Measurements from ENCODE around the gene AUH.

AUH gene

DNA sequence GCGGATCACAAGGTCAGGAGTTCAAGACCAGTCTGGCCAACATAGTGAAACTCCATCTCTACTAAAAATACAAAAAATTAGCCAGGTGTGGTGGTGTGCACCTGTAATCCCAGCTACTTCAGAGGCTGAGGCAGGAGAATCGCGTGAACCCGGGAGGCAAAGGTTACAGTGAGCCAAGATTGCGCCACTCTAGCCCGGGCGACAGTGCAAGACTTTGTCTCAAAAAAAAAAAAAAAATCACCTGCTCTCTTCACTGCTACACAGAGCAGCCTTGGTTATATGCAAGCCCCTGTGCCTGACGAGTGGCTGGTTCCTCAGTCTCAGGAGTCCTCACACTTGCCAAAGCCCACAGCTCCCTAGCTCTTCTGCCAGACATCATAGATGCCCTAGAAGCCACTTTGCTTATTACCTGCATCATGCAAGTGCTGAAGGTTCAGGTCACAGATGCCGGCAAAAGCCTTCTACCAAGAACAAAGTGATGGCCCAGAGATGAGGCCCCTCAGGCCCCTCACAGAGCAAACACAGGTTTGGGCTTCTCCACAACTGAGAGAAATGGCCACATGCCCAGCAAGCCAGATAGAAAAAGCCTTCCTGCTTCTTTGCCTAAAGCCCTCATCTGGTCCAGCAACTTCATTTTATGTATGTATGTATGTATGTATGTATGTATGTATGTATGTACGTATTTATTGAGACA, 176.4 kb downstream of the AUH start:
- no peak for DNase-seq

DNA sequence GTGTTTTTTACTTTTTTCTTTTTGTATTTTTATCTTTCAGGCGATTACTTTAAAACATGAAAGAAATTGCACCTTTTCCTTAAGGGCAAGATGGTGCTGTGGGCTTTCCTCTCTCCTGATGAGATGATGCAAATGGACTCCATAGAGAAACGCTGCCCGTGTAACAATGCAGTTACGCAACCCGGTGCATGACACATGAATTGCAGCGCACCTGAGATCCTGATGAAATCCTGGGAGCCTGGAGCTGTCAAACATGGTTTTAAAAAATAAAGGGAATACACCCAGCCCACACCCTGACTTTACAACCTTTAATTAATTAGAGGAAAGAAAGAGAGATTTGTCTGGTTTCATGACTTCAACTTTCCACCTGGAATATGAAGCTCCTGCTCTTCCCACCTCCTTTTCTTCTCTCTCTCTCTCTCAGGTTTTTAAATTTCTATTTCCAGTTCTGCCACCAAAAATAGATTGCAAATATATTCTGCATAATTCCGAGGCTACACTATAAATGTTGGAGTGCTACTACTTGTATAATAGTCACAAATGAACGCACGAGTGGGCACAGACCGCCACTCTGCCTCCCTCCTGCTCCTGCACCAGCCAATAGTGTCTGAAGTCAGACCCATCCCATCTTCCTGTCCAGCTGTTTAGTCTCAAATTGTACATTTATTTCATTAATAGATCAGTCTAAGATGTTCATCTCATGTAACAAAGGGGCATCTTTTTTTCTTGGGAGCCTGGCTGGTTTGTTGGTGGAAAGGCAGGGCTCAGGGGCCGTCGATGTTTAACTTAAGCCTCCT, 179.1 kb downstream of the AUH start:
- no peak for DNase-seq

DNA sequence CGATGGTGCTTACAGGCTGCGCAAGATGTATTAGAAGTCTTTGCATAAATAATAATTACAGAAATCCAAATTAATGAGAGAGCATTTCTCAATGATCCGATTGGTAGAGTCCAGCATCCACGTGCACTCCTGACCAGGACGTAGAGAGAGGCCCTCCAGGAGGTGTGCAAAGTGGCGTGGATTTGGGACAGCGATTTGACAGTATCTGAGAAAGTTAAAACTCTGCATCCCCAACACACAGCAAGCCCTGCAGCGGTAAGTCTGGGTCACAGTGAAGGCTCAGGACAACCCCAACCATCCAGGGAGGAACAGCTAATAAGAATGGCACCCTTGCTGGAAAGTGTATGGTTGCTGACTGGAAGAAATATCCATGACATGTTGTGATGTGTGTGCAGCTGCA, 180.2 kb downstream of the AUH start:
- no peak for DNase-seq

- no peak for DNase-seq
Observed at GRCh38 chr9:91180930-91181268, 180.8 kb downstream of the AUH start.

DNA sequence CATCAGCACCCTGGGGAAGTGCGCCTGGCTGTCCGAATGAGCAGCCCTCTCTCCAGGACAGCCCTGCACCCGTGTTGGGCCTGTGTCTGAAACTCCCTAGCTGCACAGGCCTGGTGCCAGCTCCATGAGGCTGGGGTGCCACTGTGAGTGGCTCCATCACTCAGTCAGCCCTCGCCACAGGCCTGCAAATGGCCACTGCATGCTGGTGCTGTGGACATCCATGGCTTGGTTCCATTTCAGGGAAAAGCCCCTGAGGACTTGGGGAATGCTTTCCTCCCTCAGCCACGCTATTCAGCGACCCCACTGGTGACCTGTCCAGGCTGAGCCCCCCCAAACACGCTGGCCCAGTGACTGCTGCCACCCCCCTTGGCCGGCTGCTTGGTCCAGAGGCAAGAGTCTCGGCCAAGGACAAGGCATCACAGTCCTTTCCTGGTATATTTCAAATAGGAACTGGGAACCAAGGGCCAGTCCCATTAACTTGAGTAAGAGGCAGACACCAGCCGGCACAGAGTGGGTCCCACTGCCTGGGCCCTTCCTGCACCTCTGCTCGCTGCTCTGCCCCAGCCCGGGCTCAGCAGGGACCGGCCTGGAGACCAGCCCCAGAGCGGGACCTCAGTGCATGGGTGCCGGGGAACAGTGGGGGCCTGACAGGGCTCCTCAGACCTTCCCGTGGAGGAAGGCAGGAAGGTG, 181.3 kb downstream of the AUH start:
- DNase-seq: no peak

GRCh38 chr9:91179237-91180138, 182.2 kb downstream of the AUH start:
- DNase-seq: no peak

- no peak for DNase-seq
Observed at GRCh38 chr9:91178281-91179236, 183.2 kb downstream of the AUH start.

- peak; percentile 65 for DNase-seq
Observed at GRCh38 chr9:91177661-91178280, 183.9 kb downstream of the AUH start.

DNA sequence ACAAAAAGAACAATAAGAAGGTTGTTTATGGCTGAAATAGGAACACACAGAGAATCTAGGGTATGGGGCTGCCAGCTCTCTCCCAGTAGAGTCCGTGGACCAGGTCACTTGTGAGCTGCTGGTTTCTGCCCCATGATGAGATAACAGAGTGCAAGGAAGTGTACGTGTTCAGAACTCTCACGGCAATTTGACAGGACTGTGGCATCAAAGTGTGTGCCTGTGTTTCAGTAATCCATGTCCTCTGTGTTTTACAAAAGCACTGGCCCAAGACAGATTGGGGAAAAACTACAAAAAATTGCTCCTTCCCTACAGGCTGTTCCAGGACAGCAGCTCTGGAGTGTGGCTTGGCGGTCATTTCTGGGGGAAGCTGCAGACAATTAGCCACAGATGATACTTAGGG, 184.6 kb downstream of the AUH start:
- no peak for DNase-seq

- DNase-seq: no peak
Observed at GRCh38 chr9:91176426-91176825, 185.3 kb downstream of the AUH start.

GRCh38 chr9:91174772-91175171, 186.9 kb downstream of the AUH start:
- DNase-seq: no peak

DNA sequence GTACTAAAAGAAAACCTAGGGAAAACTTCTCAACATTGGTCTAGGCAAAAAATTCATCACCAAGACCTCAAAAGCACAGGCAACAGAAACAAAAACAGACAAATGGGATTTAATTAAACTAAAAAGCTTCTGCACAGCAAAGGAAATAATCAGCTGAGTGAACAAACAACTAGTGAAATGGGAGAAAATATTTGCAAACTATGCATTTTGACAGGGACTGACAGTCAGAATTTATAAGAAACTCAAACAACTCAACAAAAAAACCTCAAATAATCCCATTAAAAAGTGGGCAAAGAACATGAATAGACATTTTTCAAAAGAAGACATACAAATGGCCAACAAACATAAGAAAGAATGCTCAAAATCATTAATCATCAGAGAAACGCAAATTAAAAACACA, 189.4 kb downstream of the AUH start:
- DNase-seq: no peak

GRCh38 chr9:91170951-91171350, 190.8 kb downstream of the AUH start:
- no peak for DNase-seq

GRCh38 chr9:91166796-91167366, 194.8 kb downstream of the AUH start:
- DNase-seq: no peak

DNA sequence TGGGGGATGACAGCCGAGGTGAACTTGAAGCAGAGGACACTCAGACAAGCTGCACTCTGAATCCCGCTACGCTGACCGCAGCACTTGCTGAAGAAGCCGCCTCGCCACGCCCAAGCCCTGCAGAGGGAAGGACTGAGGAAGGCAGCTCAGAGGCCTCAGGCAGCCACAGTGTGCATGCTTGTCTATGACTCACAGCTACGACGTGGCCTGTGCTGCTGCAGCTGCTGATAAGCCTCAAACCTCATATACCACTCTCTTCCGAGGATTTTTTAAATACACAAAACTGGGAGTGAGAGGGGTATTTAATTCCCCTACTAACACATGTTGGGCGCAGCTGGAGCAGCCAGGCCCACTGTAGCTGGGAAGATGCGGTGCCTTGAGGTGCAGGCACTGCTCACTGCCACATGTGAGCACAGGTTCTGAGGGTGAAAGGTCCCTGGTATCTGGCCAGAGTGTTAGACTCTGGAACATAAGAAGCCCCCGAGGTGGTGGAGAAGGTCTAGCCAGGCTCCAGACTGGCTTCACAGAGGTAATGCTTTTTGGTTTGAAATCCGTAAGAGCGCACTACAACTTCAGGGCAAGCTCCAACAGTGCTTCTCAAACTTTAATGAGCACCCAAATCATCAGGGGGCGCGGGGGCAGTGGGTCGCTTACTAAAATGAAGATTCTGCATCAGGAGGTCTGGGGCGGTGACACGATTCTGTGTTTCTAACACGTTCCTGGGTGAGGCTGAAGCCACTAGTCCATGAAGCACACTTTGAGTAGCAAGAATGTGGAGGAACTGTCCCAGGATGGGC, 196.8 kb downstream of the AUH start:
- DNase-seq: peak; percentile 92
